ENCODE data around the gene MCTP2.

The MCTP2 gene

DNA sequence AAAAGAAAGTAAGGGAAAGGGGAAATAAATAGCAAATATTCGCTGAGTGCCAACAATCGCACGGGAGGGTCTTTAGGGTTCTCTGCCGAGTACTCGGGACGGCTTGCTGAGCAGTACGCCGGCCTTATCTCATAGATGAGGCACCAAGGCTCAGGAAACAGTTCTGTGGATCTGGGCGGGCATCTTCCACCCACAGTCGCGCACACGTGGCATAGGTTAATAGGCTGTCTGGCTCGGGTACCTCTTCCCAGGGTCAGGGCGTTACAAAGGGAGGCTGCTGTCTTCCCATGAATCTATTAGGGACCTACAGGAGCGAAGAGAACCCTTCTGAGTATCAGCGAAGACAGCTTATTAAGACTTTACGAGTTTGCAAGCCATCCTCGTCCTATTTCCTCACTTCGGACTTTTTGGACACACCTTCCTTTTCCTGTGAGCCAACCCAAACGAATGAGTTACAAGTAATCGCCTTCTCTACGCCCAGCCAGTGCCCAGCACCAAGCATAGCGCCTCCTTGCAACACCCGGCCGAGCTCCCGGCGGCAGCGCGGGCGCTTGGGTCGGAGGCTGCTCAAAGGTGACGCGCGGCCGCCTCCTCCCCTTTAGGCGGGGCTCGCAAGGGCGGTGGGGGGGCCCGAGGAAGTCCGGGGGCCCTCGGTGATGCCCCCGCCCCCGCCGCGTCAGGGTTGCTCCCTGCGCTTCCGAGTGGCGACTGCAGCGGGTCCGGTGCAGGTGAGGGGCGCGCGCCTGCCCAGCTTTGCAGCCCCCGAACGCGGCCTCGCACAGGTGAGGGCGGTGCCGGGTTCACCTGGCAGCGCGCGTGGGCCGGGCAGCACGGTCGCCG lies at the start of gene MCTP2:
TSS of gene MCTP2 (plus strand) at position 679 of the 840 bp plus-strand sequence. CDS start 66,705 bp downstream, outside the sequence.
- DNase-seq, result peak; percentile 13

DNA sequence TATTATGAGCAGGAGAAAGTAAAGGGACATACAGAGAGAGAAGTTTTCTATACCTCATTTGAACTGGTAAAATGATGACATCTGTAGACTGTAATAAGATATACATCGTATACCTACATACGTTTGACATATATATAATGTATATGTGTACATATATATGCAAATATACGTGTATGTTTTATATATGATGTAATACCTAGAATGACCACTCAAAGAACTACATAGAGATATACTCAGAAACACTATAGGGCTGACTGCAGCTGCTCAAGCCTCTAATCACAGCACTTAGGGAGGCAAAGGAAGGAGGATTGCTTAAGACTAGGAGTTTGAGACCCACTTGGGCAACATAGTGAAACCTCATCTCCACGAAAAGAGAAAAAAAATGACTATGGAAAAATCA lies 48.5 kb upstream of the MCTP2 start:
- no peak for DNase-seq

DNA sequence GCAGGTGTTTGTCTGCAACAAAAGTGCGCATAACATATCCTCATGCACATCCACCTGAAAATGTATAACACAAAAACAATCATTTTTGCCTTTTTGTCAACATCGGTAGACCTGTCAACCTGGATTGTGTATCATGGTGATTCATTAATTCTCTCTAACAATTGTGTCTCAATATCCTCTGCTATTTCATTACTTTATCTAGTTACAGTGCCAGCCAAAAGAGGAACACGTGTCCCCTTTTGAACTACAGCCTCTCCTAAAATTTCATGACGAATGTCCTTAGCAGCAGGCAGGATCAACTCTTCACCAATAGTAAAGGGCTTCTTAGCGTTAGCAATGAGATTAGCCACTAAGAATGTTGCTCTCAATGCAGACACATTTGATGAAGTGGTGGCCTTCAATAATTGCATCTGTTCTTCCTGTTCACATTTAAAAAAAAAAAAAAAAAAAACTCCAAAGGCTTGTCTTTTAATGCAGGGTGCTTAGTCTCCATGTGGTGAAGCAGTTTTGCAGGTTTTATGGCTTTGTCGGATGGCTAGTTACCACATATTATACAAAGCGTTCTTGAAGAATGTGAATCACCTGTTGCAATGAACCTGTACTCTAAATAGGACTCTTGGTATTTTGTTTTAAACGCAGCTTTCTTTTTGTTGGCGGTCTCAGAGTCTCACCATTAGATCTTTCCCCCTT lies 45.7 kb upstream of the MCTP2 start:
- no peak for DNase-seq

- no peak for DNase-seq
These were observed 44.5 kb upstream of the MCTP2 start for GRCh38 chr15:94186770-94187331.

DNA sequence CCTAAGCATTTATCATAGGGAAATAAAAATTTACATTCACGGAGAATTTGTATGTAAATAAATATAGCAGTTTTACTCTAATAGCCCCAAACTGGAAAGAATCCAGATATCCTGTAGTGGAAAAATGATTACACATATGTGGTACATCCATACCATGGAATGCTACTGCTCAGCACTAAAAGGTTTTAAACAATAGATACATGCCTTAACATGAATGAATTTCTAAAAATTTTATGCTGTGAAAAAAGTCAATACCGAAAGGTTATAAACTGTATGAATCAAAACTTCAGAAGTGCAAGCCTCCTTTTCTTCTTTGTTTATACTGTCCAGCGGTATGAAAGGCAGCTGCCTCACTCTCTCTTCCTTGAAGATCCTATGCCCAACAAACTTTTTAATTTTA lies 37.5 kb upstream of the MCTP2 start:
- DNase-seq, result no peak

DNA sequence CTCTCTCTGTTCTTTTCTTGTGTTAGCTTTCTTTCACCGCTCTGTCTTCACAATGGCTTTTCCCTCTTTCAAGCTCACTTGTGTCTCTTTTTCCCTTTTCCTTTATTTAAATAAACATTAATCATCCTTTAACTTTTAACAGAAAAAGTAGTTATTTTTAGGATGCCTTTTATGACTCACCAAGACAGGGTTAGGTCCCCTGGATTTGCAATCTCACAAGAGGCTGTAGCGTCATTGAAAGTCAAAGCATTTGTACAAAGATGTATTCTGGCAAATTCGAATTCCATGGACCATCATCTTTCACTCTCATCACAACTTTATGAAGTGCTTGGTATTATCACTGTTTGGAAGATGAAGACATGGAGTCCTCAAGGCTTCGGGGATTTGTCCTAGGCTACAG lies 34.8 kb upstream of the MCTP2 start:
- no peak for DNase-seq

DNA sequence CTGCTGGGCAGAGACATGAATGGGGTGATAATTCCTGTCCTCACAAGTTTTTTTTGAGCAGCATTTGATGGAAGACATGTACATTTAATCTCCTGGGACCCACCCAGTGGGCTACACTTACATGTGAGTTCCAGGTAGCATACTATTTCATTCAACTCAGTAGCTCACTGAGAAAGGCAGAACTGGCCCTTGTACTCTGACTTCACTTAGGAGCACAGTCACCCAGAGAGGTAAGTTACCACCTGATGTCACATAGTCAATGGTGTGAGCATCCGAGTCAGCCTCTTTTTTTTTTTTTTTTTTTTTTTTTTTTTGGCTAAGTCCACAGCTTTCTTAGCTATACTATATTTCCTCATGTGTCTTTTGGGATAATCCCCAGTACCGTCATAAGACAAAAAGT lies 32.7 kb upstream of the MCTP2 start:
- DNase-seq, result no peak

DNA sequence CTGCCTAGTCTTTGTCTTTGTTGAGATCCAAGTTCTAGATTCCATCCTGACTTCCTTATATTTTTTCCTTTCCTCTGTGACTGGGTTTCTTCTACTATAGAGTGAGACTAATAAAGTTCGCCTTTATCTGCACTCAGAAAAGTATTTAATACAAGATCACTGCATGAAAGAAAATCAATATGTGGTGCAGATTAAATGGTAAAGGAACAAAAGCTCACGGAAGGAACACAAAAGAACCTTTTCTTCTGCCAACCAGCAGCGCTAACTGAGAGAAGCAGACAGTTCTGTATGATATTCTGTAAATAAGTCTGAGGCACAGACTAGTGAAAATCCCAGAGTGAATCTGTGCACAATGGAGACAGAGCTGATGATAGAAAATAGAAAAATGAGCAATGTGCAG lies 31.6 kb upstream of the MCTP2 start:
- no peak for DNase-seq

- no peak for DNase-seq
These were observed 28.1 kb upstream of the MCTP2 start for GRCh38 chr15:94203306-94203705.

- DNase-seq, result no peak
These were observed 26.0 kb upstream of the MCTP2 start for GRCh38 chr15:94205366-94205765.

DNA sequence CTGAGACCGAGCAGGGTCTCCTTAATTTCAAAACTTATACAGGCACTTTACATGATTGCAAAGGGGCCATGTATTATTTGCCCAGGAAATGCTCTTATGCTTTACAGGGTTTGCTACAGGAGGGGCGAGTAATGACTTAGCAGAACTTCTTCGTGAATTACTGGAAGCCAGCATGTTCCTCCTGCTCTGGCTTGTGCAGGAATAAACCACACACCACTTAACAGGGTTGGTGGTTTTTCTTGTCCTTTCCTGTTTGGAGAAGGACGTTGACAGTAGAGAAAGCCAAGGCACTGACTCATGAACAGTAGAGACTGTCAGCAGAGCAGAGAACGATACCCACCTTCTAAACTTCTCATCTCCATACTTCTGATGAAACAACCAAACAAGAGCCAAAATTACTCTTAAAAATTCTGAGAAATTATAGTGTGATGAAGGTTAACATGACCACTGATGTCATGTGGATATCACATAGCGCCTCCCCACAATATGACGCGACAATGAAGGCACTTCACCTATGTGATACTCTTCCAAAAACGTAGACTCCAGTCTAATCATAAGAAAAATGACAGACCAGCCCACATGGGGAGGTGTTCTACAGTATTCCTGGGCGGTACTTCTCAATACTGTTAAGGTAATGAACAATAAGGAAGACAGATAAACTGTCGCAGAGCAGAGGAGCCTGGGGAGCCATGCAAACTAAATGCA lies 24.7 kb upstream of the MCTP2 start:
- DNase-seq, result no peak

DNA sequence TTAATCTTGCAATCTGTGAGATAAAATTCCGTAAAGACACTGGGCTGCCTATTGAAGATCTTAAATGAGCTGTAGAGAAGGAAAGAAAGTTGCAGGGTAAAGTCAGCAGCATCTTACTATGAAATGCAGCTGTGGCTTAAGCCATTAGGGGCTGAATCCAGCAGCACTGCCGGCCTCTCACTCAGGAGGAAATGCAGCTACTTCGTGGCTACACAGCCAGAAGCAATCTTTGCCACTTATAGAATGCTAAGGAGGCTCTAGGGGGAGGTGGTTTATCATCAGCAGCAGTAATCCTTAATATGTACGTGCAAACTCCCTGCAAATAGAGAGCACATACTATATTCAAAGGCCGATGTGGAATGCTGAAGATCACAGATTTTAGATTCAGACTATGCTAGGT lies 19.1 kb upstream of the MCTP2 start:
- no peak for DNase-seq

- no peak for DNase-seq
These were observed 5.7 kb upstream of the MCTP2 start for GRCh38 chr15:94225616-94226015.

DNA sequence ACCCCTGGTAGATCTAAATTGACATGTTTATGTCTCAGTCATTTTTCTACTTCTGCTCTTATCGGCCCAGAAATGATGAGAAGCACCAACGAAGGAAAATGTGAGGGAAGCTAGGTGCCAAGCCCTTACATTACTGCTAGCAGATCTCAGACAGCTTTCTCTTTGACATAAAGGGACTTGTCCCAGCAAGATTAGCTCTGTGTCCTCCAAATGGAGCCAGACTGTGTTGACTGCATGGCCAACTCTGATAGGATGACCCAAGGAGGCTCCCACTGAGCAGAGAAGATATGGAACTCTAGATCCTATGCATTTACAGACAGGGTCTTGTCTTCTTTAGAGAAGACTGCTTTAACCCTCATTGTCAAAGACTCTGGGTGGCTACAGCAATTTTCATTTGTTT lies 2.8 kb upstream of the MCTP2 start:
- no peak for DNase-seq

GRCh38 chr15:94229591-94230369 lies 1.6 kb upstream of the MCTP2 start:
- DNase-seq, result no peak

DNA sequence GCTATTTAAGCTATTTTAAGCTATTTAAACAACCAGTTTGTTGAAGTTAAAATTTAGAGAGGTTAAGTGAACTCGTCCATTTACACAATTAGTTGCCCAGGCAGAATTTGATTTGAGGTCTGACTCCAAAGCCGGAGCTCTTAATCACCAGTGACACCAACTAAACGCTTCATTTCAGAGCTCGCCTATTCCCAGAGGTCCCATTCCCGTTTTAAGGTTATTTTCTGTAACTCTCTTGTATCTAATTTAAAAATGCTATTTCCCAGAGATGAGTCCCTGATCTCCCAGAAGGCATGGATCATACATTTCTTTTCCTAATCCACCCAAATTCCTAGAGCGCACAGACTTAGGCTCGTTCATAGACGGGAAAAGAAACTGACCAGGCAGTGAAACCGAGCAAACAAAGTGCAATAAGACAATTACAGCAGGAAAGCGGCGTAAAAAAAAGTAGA lies 904 bp upstream of the MCTP2 start:
- DNase-seq, result no peak

- no peak for DNase-seq
These were observed 535 bp downstream of the MCTP2 start for GRCh38 chr15:94231723-94232468.

GRCh38 chr15:94233441-94233840 lies 2.1 kb downstream of the MCTP2 start:
- no peak for DNase-seq

- no peak for DNase-seq
These were observed 2.9 kb downstream of the MCTP2 start for GRCh38 chr15:94234300-94234699.

DNA sequence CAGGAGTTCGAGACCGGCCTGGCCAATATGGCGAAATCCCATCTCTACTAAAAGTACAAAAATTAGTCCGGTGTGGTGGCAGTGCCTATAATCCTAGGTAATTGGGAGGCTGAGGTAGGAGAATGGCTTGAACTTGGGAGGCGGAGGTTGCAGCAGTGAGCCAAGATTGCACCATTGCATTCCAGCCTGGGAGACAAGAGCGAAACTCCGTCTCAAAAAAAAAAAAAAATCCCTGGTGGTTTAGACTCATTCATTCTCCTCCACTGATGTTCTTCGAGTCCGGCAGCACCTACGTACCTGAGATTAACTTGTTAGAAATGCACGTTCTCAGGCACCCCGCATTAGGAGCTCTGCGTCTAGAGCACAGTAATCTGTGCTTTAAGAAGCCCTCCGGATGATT lies 3.7 kb downstream of the MCTP2 start:
- no peak for DNase-seq

DNA sequence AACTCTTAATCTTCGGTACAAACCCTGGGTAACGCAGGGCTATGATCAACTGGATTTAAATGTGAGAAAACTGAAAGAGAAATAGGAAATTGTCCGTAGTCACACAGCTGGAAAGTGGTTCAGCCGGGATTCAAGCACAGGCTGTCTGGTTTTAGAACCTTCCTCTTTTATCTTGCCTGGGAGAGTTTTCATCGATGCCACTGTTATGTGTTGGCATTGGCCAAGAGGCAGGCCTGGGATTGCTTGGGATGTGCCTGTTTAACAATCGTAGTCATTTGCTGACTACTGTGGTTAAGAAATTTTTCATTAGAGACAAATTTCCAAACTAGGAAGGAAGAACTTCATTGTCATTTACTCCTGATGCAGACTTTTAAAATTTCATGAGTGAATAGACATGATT lies 4.3 kb downstream of the MCTP2 start:
- no peak for DNase-seq

DNA sequence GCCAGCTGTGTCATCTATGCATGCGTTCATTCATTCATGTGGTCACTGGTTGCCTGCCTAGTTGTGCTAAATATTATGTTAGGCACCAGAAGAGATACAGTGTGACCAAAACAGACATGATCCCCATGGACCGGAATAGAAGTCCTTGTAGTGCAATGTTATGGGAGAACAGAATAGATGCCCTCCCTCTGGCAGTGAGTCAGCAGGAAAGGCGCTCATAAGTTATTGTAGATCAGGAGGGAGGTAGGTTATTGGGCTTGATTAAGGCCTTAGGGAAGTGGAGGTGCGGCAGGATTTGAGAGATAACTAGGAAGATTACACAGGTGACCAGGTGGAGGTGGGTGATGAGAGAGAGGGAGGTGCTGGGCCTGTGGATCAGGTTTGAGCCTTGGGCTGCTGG lies 5.2 kb downstream of the MCTP2 start:
- no peak for DNase-seq
